IMR-90 (cell line): ENCODE measurements around the gene ZC3HAV1L. TPM values are rescaled to one million over a fixed set of nuclear protein-coding genes. Genes with fewer than 3 reads are reported as not detected.

Experiments used
- ATAC-seq: fragments of 200-7000 bp; cut with Tn5 transposase; 2 replicates; pipeline ENCODE4 v1.9.1; 2020; ENCODE audit warnings: low read depth, mild to moderate bottlenecking, moderate library complexity
- BruUV-seq: library from RNA; stranded (reverse); fragments of 400-500 nt; replicated peaks from 2 replicates; lab custom pipeline; 2021; lab: Mats Ljungman, UMichigan
- CTCF ChIA-PET: fragments of 300-600 bp; formaldehyde crosslinking; extraction: SDS; loops from one replicate; lab custom pipeline; 2021; ENCODE audit warnings: antibody characterized with exemption; lab: Yijun Ruan, JAX
- POLR2A ChIA-PET: fragments of 300-600 bp; sonication (Branson Sonifier 250); formaldehyde crosslinking; loops from one replicate; lab custom pipeline; 2022; ENCODE audit warnings: antibody characterized with exemption; ENCODE audit not compliant: unreplicated experiment; lab: Charles Lee
- DNase-seq: peaks from one replicate; pipeline ENCODE4 v3.0.0; 2013
- H2AFZ ChIP-seq: replicated peaks from 2 replicates; pipeline ENCODE3; 2013; ENCODE audit warnings: low read length, mild to moderate bottlenecking; ENCODE audit not compliant: poor library complexity
- H2AK5ac ChIP-seq: 2 replicates; pipeline ENCODE4 v1.6.1; 2013; ENCODE audit warnings: low read depth, low read length, inconsistent platforms
- H2AK9ac ChIP-seq: replicated peaks from 2 replicates; pipeline ENCODE3; 2013; ENCODE audit warnings: mild to moderate bottlenecking, low read depth, low read length, moderate library complexity; ENCODE audit not compliant: poor library complexity
- H2BK120ac ChIP-seq: 2 replicates; pipeline ENCODE4 v1.6.1; 2013; ENCODE audit warnings: low read depth, low read length, inconsistent platforms
- H2BK15ac ChIP-seq: 3 replicates; pipeline ENCODE4 v1.6.1; 2013; ENCODE audit warnings: low read depth, low read length, inconsistent platforms
- H2BK20ac ChIP-seq: 2 replicates; pipeline ENCODE4 v1.6.1; 2013; ENCODE audit warnings: low read depth, mild to moderate bottlenecking, inconsistent platforms, low read length, moderate library complexity
- H2BK5ac ChIP-seq: 2 replicates; pipeline ENCODE4 v1.6.1; 2013; ENCODE audit warnings: mild to moderate bottlenecking, low read depth, low read length, inconsistent platforms; ENCODE audit not compliant: poor library complexity, severe bottlenecking
- H3K14ac ChIP-seq: replicated peaks from 2 replicates; pipeline ENCODE4 v1.6.1; 2013; ENCODE audit warnings: low read depth, low read length, inconsistent platforms
- H3K18ac ChIP-seq: 2 replicates; pipeline ENCODE4 v1.6.1; 2013; ENCODE audit warnings: low read depth, low read length, control low read depth
- H3K23ac ChIP-seq: 2 replicates; pipeline ENCODE4 v1.6.1; 2013; ENCODE audit warnings: low read depth, low read length, inconsistent platforms
- H3K27ac ChIP-seq: 2 replicates; pipeline ENCODE4 v1.5.1; 2013; ENCODE audit warnings: mild to moderate bottlenecking, control low read depth, low read length; ENCODE audit not compliant: insufficient read depth
- H3K27me3 ChIP-seq: 2 replicates; pipeline ENCODE4 v1.6.1; 2013; ENCODE audit warnings: low read length; ENCODE audit not compliant: control insufficient read depth, insufficient read depth
- H3K36me3 ChIP-seq: 2 replicates; pipeline ENCODE4 v1.6.1; 2013; ENCODE audit warnings: low read length, mixed read lengths; ENCODE audit not compliant: control insufficient read depth, insufficient read depth
- H3K4ac ChIP-seq: 2 replicates; pipeline ENCODE4 v1.6.1; 2013; ENCODE audit warnings: low read depth, low read length, inconsistent platforms
- H3K4me1 ChIP-seq: 2 replicates; pipeline ENCODE4 v1.6.1; 2013; ENCODE audit warnings: low read length, mixed read lengths; ENCODE audit not compliant: control insufficient read depth, insufficient read depth
- H3K4me2 ChIP-seq: 2 replicates; pipeline ENCODE4 v1.6.1; 2013; ENCODE audit warnings: low read depth, mild to moderate bottlenecking, control low read depth, low read length, moderate library complexity
- H3K4me3 ChIP-seq: 2 replicates; pipeline ENCODE4 v1.5.1; 2013; ENCODE audit warnings: low read depth, mild to moderate bottlenecking, control low read depth, low read length, moderate library complexity; ENCODE audit not compliant: insufficient read depth
- H3K56ac ChIP-seq: 2 replicates; pipeline ENCODE4 v1.6.1; 2013; ENCODE audit warnings: low read length, inconsistent platforms; ENCODE audit not compliant: insufficient read depth; ENCODE audit errors: extremely low read depth
- H3K79me1 ChIP-seq, 2 experiments: 2 replicates each; pipeline ENCODE4 v1.6.1; 2013; ENCODE audit warnings: low read length in 2 of 2, inconsistent platforms in 1 of 2, low read depth in 1 of 2
- H3K9ac ChIP-seq: 2 replicates; pipeline ENCODE4 v1.6.1; 2013; ENCODE audit warnings: low read depth, low read length, control low read depth
- H3K9me1 ChIP-seq: 2 replicates; pipeline ENCODE4 v1.6.1; 2013; ENCODE audit warnings: low read length, inconsistent platforms; ENCODE audit not compliant: insufficient read depth
- H3K9me3 ChIP-seq: 2 replicates; pipeline ENCODE4 v1.6.1; 2013; ENCODE audit warnings: low read length; ENCODE audit not compliant: control insufficient read depth, insufficient read depth
- H4K20me1 ChIP-seq: 2 replicates; pipeline ENCODE4 v1.6.1; 2013; ENCODE audit warnings: low read length, inconsistent platforms; ENCODE audit not compliant: insufficient read depth
- H4K5ac ChIP-seq: 2 replicates; pipeline ENCODE4 v1.6.1; 2013; ENCODE audit warnings: mild to moderate bottlenecking, low read depth, low read length, control low read depth
- H4K8ac ChIP-seq, 2 experiments: 2 replicates each; pipeline ENCODE4 v1.6.1; 2013; ENCODE audit warnings: low read depth in 2 of 2, low read length in 2 of 2, control low read depth in 1 of 2, inconsistent platforms in 1 of 2
- H4K91ac ChIP-seq: 2 replicates; pipeline ENCODE4 v1.6.1; 2013; ENCODE audit warnings: low read depth, low read length, inconsistent platforms; ENCODE audit not compliant: insufficient read depth
- BHLHE40 ChIP-seq: fragments of 150-350 bp; IDR thresholded peaks from 2 replicates; pipeline ENCODE4 v1.6.1; 2016; ENCODE audit warnings: mild to moderate bottlenecking, low read depth, low read length
- CEBPB ChIP-seq: IDR thresholded peaks from 2 replicates; pipeline ENCODE4 v1.6.1; 2012; ENCODE audit warnings: low read depth, low read length, improper control_type of control experiment
- CHD1 ChIP-seq: IDR thresholded peaks from 2 replicates; pipeline ENCODE4 v1.6.1; 2012; ENCODE audit warnings: low read depth, low read length, improper control_type of control experiment
- MAFK ChIP-seq: IDR thresholded peaks from 2 replicates; pipeline ENCODE4 v1.6.1; 2012; ENCODE audit warnings: low read depth, low read length, improper control_type of control experiment
- MXI1 ChIP-seq: IDR thresholded peaks from 2 replicates; pipeline ENCODE4 v1.6.1; 2012; ENCODE audit warnings: low read depth, mild to moderate bottlenecking, low read length, moderate library complexity, borderline replicate concordance
- POLR2A ChIP-seq: IDR thresholded peaks from 2 replicates; pipeline ENCODE4 v1.6.1; 2012; ENCODE audit warnings: mild to moderate bottlenecking, low read depth, low read length
- WGBS, 2 experiments: methylation state at CpG; one replicate each; pipeline versions ENCODE4 v1.1.5 to v1.1.7; 2013; ENCODE audit warnings: missing lambda C conversion rate in 2 of 2; ENCODE audit not compliant: insufficient read length in 1 of 2; ENCODE audit errors: extremely low coverage in 2 of 2; 5-methylcytosine and 5-hydroxymethylcytosine counted together
- dilution Hi-C: fragments of 300-500 bp; cut with HindIII; formaldehyde crosslinking; loops from one replicate; pipeline ENCODE4 v1.14.3; 2018; ENCODE audit warnings: low sequenced_read_pairs; ENCODE audit not compliant: unreplicated experiment
- in situ Hi-C: fragments of 300-500 bp; cut with MboI; formaldehyde crosslinking; loops from 3 replicates; pipeline ENCODE4 v1.14.3; 2019; ENCODE audit warnings: low sequenced_read_pairs, inconsistent platforms, mixed read lengths
- intact Hi-C: fragments of 100-400 bp; cut with micrococcal nuclease; formaldehyde crosslinking; loops from 2 replicates; pipeline ENCODE4 v1.10.0; 2022
- polyA plus RNA-seq, 3 experiments: library from polyadenylated mRNA; depleted of rRNA; stranded (reverse); fragments of >200 nt; gene quantifications; 2 replicates each; pipeline ENCODE4 v1.2.3, GENCODE V29; 2012; ENCODE audit warnings: low replicate concordance in 1 of 3
- total RNA-seq: library from RNA; depleted of rRNA; stranded (reverse); fragments of >200 nt; gene quantifications from 2 replicates; pipeline ENCODE4 v1.2.3, GENCODE V29; 2012
- TF ChIP-seq, protein P1 (sequence below): conservative IDR thresholded peaks from 2 replicates; pipeline ENCODE4 v1.5.1; 2012; ENCODE audit warnings: mild to moderate bottlenecking, low read depth, low read length, improper control_type of control experiment
- TF ChIP-seq, protein P2 (sequence below): fragments of 150-350 bp; IDR thresholded peaks from 2 replicates; pipeline ENCODE4 v1.6.1; 2016; ENCODE audit warnings: low read depth, mild to moderate bottlenecking, low read length, moderate library complexity, borderline replicate concordance

ZC3HAV1L gene
- total and polyA plus RNA-seq, 2 of the 4 experiments (the other 2 are of a cell fraction) = 4.5 to 9.4 TPM

DNA sequence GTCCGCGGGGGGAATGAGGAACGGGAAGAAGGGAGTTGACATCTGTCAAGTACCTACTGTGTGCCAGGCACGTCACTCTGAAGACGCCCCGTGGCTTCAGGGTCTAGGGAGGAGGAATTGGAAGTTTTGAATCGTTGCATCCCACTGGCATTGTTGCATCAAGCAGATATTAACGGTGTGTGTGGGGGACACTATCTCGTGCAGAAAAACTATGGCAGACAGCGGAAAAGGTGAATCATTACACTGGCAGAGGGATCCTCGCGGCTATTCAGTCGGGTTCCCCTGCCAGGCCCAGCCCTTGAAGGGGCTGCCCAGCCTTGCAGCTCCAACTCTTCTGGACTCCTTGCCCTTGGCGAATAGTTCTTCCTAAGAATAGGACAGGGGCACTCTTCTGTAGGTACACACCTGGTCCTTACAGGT, 53.6 kb downstream of the ZC3HAV1L start:
- POLR2A ChIA-PET = no interaction called here
- in situ Hi-C loops = no loop called here

More for the DNA sequence above, 53.6 kb downstream of the ZC3HAV1L start:
- DNase-seq (no peak), ATAC-seq (no peak)
- BruUV-seq = no TSS peak
- no peak overlapping the region for H4K5ac ChIP-seq
- TF ChIP-seq MAFK (no peak), BHLHE40 (no peak), POLR2A (no peak), CEBPB (no peak), CHD1 (no peak), MXI1 (no peak)
- TF ChIP-seq, protein P1, sequence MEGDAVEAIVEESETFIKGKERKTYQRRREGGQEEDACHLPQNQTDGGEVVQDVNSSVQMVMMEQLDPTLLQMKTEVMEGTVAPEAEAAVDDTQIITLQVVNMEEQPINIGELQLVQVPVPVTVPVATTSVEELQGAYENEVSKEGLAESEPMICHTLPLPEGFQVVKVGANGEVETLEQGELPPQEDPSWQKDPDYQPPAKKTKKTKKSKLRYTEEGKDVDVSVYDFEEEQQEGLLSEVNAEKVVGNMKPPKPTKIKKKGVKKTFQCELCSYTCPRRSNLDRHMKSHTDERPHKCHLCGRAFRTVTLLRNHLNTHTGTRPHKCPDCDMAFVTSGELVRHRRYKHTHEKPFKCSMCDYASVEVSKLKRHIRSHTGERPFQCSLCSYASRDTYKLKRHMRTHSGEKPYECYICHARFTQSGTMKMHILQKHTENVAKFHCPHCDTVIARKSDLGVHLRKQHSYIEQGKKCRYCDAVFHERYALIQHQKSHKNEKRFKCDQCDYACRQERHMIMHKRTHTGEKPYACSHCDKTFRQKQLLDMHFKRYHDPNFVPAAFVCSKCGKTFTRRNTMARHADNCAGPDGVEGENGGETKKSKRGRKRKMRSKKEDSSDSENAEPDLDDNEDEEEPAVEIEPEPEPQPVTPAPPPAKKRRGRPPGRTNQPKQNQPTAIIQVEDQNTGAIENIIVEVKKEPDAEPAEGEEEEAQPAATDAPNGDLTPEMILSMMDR = no peak
- TF ChIP-seq, protein P2, sequence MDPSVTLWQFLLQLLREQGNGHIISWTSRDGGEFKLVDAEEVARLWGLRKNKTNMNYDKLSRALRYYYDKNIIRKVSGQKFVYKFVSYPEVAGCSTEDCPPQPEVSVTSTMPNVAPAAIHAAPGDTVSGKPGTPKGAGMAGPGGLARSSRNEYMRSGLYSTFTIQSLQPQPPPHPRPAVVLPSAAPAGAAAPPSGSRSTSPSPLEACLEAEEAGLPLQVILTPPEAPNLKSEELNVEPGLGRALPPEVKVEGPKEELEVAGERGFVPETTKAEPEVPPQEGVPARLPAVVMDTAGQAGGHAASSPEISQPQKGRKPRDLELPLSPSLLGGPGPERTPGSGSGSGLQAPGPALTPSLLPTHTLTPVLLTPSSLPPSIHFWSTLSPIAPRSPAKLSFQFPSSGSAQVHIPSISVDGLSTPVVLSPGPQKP = no peak
- H3K23ac ChIP-seq = no peak overlapping the region
- H3K27me3 ChIP-seq = peaks cover 2% of the 10 kb centered on the region; the same call in 1 of the 2 replicates
- no peak overlapping the region for H2AK5ac ChIP-seq
- H3K79me1 ChIP-seq = peaks cover 6 to 20% of the 10 kb centered on the region in 2 experiments; a peak in 3 of 4 replicates
- H3K9me3 ChIP-seq = 0 out of 2 replicates have a peak, but pooled peaks cover 2% of the 10 kb centered on the region
- no peak overlapping the region for H2BK120ac ChIP-seq
- no peak overlapping the region for H3K56ac ChIP-seq
- no peak overlapping the region for H4K91ac ChIP-seq
- 0 out of 2 replicates have a peak, but pooled peaks cover 4% of the 10 kb centered on the region for H4K20me1 ChIP-seq
- H3K27ac ChIP-seq = no peak overlapping the region
- no peak overlapping the region for H3K14ac ChIP-seq
- H2BK5ac ChIP-seq = no peak overlapping the region
- WGBS, 2 experiments = 32% methylated on average over 10 of the region's 14 CpGs; no CpG with 5 or more reads in 1 of the 2 experiments
- no peak overlapping the region for H3K9ac ChIP-seq
- no peak overlapping the region for H2BK20ac ChIP-seq
- H3K4me2 ChIP-seq = peak overlapping the region; percentile 90
- no peak overlapping the region for H3K4ac ChIP-seq
- H3K36me3 ChIP-seq = no peaks in the 10 kb centered on the region
- H4K8ac ChIP-seq = no peak overlapping the region
- peak overlapping the region; percentile 73 for H3K4me3 ChIP-seq
- dilution Hi-C loops = no loop called here
- no peak overlapping the region for H3K18ac ChIP-seq
- H2AFZ ChIP-seq = peak overlapping the region; percentile 94
- peaks cover 3% of the 10 kb centered on the region; the same call in 1 of the 2 replicates for H3K4me1 ChIP-seq
- CTCF ChIA-PET = interaction anchor here (0.7 kb wide), 1 partner anchor 10 kb away, joined by 4 read pairs; no protein-coding TSS in a partner anchor
- H3K9me1 ChIP-seq = peaks cover 4% of the 10 kb centered on the region; the same call in 1 of the 2 replicates
- peak overlapping the region; percentile 11 for H2AK9ac ChIP-seq
- intact Hi-C loops = loop anchor here (5.0 kb wide), 1 partner anchor 55 kb away; no protein-coding TSS in a partner anchor
- no peak overlapping the region for H2BK15ac ChIP-seq
